ENCODE data around the gene MT2A. TPM values are rescaled to one million over a fixed set of nuclear protein-coding genes. Genes with fewer than 3 reads are reported as not detected.
A peak's percentile ranks its signal among the peaks of the same experiment; 100 is the strongest.

The MT2A gene
- total and polyA plus RNA-seq, 2 of the 13 experiments (the other 11 are each of a cell fraction or from before 2014, with no cell fraction given), result 135 to 371 TPM

GRCh38 chr16:56607109-56607618, 1.2 kb upstream of the MT2A start (continued):
- TF ChIP-seq SPEN (CRISPR knock-in tag; IDR thresholded peaks at IDR 0.05; ENCODE audit: low read depth), result no peak; the same call in 1 of the 2 replicates
- TF ChIP-seq ZNF234 (CRISPR knock-in tag; conservative IDR thresholded peaks at IDR 0.05), result no peak
- TF ChIP-seq ZNF101 (CRISPR knock-in tag; IDR thresholded peaks at IDR 0.05; ENCODE audit: borderline replicate concordance, low read depth), result no peak
- TF ChIP-seq CEBPG (CRISPR knock-in tag; IDR thresholded peaks at IDR 0.05), result peak; percentile 80
- no peak for TF ChIP-seq RFX1 (IDR thresholded peaks at IDR 0.05)
- TF ChIP-seq STAG1 (CRISPR knock-in tag; IDR thresholded peaks at IDR 0.05), result 0 out of 2 replicates have a peak, but pooled peaks have one; percentile 2
- TF ChIP-seq, protein P1, sequence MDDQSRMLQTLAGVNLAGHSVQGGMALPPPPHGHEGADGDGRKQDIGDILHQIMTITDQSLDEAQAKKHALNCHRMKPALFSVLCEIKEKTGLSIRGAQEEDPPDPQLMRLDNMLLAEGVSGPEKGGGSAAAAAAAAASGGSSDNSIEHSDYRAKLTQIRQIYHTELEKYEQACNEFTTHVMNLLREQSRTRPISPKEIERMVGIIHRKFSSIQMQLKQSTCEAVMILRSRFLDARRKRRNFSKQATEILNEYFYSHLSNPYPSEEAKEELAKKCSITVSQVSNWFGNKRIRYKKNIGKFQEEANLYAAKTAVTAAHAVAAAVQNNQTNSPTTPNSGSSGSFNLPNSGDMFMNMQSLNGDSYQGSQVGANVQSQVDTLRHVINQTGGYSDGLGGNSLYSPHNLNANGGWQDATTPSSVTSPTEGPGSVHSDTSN (CRISPR knock-in tag; IDR thresholded peaks at IDR 0.05; ENCODE audit: borderline replicate concordance), result no peak
- peak; percentile 22 for TF ChIP-seq ZNF18 (CRISPR knock-in tag; IDR thresholded peaks at IDR 0.05; ENCODE audit: insufficient replicate concordance)
- no peak for TF ChIP-seq EEA1 (CRISPR knock-in tag; IDR thresholded peaks at IDR 0.05; ENCODE audit: borderline replicate concordance)
- TF ChIP-seq, protein P2, sequence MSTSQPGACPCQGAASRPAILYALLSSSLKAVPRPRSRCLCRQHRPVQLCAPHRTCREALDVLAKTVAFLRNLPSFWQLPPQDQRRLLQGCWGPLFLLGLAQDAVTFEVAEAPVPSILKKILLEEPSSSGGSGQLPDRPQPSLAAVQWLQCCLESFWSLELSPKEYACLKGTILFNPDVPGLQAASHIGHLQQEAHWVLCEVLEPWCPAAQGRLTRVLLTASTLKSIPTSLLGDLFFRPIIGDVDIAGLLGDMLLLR (CRISPR knock-in tag; IDR thresholded peaks at IDR 0.05), result peak; percentile 59; the same call in 1 of the 2 replicates
- 0 out of 2 replicates have a peak, but pooled peaks have one; percentile 25 for TF ChIP-seq CHD2 (IDR thresholded peaks at IDR 0.05; ENCODE audit: low read depth, low read length)
- TF ChIP-seq PRDM4 (CRISPR knock-in tag; IDR thresholded peaks at IDR 0.05; ENCODE audit: borderline replicate concordance), result no peak
- TF ChIP-seq KDM5A (IDR thresholded peaks at IDR 0.05; ENCODE audit: borderline replicate concordance, low read length), result no peak; the same call in 1 of the 2 replicates
- TF ChIP-seq TMF1 (CRISPR knock-in tag; IDR thresholded peaks at IDR 0.05; ENCODE audit: low read depth), result 0 out of 2 replicates have a peak, but pooled peaks have one; percentile 27
- peak; percentile 93 for TF ChIP-seq ZNF503 (CRISPR knock-in tag; IDR thresholded peaks at IDR 0.05)
- peak; percentile 21; the same call in 1 of the 2 replicates for TF ChIP-seq PRDM15 (CRISPR knock-in tag; IDR thresholded peaks at IDR 0.05)
- TF ChIP-seq NAIF1 (CRISPR knock-in tag; IDR thresholded peaks at IDR 0.05; ENCODE audit: borderline replicate concordance), result no peak
- TF ChIP-seq KDM5B (CRISPR knock-in tag; IDR thresholded peaks at IDR 0.05; ENCODE audit: borderline replicate concordance), result peak; percentile 80
